Measurements from ENCODE around the gene ZFAND3. TPM values are rescaled to one million over a fixed set of nuclear protein-coding genes. Genes with fewer than 3 reads are reported as not detected.

The ZFAND3 gene
- total and polyA plus RNA-seq, 9 donors = 16.6 to 220 (median 51.9) TPM

DNA sequence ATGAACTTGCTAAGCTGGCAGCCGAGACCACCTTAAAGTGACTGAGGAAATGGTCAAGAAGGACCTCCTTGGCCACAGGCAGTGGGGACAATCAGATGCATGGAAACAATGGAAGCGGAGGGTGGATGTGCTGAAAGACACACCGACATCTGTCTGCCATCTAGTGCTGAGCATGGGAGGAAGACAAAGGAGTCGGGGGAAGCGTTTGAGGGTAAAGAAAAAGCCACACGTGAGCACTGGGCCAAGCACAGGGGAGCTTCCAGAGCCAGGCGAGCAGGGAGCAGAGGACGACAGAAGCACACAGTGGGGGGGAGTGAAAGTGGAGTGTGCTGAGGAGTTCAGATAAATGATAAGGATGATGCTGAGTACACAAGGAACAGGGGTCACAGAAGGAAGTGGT lies 367.8 kb downstream of the ZFAND3 start:
- intact Hi-C loops (cut with DNase I) = no loop called here
- TF ChIP-seq POLR2A (IDR thresholded peaks at IDR 0.05) (no peak), EP300 (IDR thresholded peaks at IDR 0.05) (no peak), CTCF (IDR thresholded peaks at IDR 0.05) (no peak)
- 70 to 76% (median 72%) methylated on average over 8 of the region's 8 CpGs for WGBS, 3 donors

DNA sequence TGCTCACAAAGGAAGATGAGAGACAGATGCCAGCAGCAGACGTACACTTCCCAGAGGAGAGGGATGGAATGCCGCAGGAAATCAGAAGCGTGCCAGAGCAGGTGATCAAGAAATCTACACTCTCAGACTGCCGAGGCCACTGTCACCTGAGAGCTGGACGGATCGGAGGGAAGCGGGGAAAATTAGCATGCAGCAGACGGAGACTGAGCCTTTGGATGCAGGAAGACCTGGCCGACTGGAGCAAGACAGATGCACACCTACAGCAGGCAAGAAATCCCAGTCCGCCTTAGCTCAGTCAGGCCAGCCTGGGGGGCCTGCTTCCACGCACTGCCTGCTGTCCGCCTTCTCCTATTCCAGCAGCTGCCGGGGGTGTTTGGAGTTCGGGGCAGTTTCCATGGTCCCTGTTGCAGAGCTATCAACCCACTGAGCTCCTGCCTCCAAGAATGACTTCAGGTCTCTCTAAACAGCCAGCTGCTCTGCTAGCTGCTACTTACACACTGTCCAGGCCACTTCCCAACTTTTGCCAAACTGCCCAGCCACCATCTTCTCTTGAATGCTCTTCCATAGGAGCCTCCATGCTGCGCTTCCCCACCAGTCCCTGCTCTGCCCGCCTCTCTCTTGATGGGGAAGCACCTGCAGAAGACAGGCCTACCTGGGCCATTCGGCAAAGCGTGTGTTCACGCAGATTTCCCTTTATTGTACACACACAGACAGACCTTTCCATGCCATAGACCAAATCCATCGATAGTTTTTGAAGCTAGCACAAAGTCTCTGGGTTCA lies 368.5 kb downstream of the ZFAND3 start:
- Histone ChIP-seq H3K27ac (no peak overlapping the region), H3K27me3 (no peaks in the 10 kb centered on the region), H3K36me3 (no peaks in the 10 kb centered on the region), H3K4me1 (ENCODE audit: insufficient read depth) (no peaks in the 10 kb centered on the region), H3K4me3 (no peak overlapping the region), H3K9me3 (no peaks in the 10 kb centered on the region)
- no peak for DNase-seq
- intact Hi-C loops (cut with DNase I) = no loop called here
- TF ChIP-seq POLR2A (IDR thresholded peaks at IDR 0.05) (no peak), EP300 (IDR thresholded peaks at IDR 0.05) (no peak), CTCF (IDR thresholded peaks at IDR 0.05) (no peak)
- 90 to 93% (median 93%) methylated on average over 20 of the region's 20 CpGs for WGBS, 3 donors

More for the DNA sequence above, 367.8 kb downstream of the ZFAND3 start:
- no peak overlapping the region for H3K4me3 ChIP-seq
- H3K9me3 ChIP-seq = no peaks in the 10 kb centered on the region
- no peak for DNase-seq
- no peaks in the 10 kb centered on the region for H3K27me3 ChIP-seq
- no peaks in the 10 kb centered on the region for H3K36me3 ChIP-seq
- no peak overlapping the region for H3K27ac ChIP-seq
- no peaks in the 10 kb centered on the region for H3K4me1 ChIP-seq (ENCODE audit: insufficient read depth)

- Histone ChIP-seq H3K27ac (no peak overlapping the region), H3K27me3 (no peaks in the 10 kb centered on the region), H3K4me3 (no peak overlapping the region), H3K9me3 (no peaks in the 10 kb centered on the region), H3K4me1 (ENCODE audit: insufficient read depth) (no peaks in the 10 kb centered on the region), H3K36me3 (no peaks in the 10 kb centered on the region)
- no peak for DNase-seq
- TF ChIP-seq POLR2A (IDR thresholded peaks at IDR 0.05) = no peak
- TF ChIP-seq CTCF (IDR thresholded peaks at IDR 0.05) = no peak
- TF ChIP-seq EP300 (IDR thresholded peaks at IDR 0.05) = no peak
- 95 to 96% (median 96%) methylated on average over 14 of the region's 14 CpGs for WGBS, 3 donors
- intact Hi-C loops (cut with DNase I) = no loop called here
Observed at GRCh38 chr6:38188677-38189335, 369.3 kb downstream of the ZFAND3 start.

DNA sequence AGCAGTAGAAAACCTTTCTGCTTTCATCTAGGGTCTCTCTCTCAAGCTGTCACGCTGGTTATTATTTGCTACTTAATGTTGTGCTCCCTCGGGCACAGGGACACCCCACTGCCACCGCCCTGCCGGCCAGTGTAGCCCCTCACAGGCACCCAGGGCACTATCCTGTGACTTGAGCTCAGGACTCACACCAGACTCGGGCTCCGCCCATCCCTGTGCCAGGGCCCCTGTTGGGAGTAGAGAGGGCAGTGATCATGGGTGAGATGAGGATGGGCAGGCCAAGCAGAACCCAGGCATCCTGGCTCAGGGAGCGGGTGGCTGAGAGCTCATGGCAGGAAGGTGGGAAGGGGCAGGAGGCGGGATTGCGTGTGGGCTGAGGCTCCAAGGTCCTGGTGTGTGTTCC lies 371.9 kb downstream of the ZFAND3 start:
- 90 to 96% (median 93%) methylated on average over 9 of the region's 9 CpGs for WGBS, 3 donors
- DNase-seq = no peak
- Histone ChIP-seq H3K27me3 (no peaks in the 10 kb centered on the region), H3K4me3 (no peak overlapping the region), H3K27ac (no peak overlapping the region), H3K4me1 (ENCODE audit: insufficient read depth) (no peaks in the 10 kb centered on the region), H3K9me3 (no peaks in the 10 kb centered on the region), H3K36me3 (no peaks in the 10 kb centered on the region)
- intact Hi-C loops (cut with DNase I) = no loop called here
- TF ChIP-seq EP300 (IDR thresholded peaks at IDR 0.05) (no peak), POLR2A (IDR thresholded peaks at IDR 0.05) (no peak), CTCF (IDR thresholded peaks at IDR 0.05) (no peak)
